GM23338 (cell line): ENCODE results near the gene TMEM132D. TPM values are rescaled to one million over a fixed set of nuclear protein-coding genes. Genes with fewer than 3 reads are reported as not detected.

Experiments
- ATAC-seq: fragments of 200-7000 bp; cut with Tn5 transposase; 3 replicates; pipeline ENCODE4 v1.9.1; 2020
- DNase-seq: peaks from one replicate; pipeline ENCODE4 v3.0.0-alpha.2; 2015; ENCODE audit warnings: low spot score
- H2AFZ ChIP-seq: fragments of 200-600 bp; sonication (generic); 2 replicates; pipeline ENCODE4 v1.8.0; 2016; ENCODE audit warnings: antibody characterized with exemption, mild to moderate bottlenecking, moderate library complexity
- H3F3A ChIP-seq: fragments of 200-600 bp; sonication (generic); replicated peaks from 2 replicates; pipeline ENCODE4 v1.8.0; 2017; ENCODE audit warnings: antibody characterized with exemption, mixed run types, low read depth
- H3K27ac ChIP-seq: fragments of 200-600 bp; sonication (generic); 2 replicates; pipeline ENCODE4 v1.6.1; 2016; ENCODE audit warnings: low read depth
- H3K27me3 ChIP-seq: fragments of 200-600 bp; sonication (generic); 2 replicates; pipeline ENCODE4 v1.8.0; 2016; ENCODE audit warnings: mild to moderate bottlenecking, mixed run types, moderate library complexity; ENCODE audit not compliant: insufficient read depth
- H3K36me3 ChIP-seq: fragments of 200-600 bp; sonication (generic); 2 replicates; pipeline ENCODE4 v1.8.0; 2016; ENCODE audit warnings: mild to moderate bottlenecking; ENCODE audit not compliant: insufficient read depth
- H3K4me1 ChIP-seq: fragments of 200-600 bp; sonication (generic); 2 replicates; pipeline ENCODE4 v1.8.0; 2016; ENCODE audit warnings: mild to moderate bottlenecking, moderate library complexity; ENCODE audit not compliant: insufficient read depth
- H3K4me2 ChIP-seq: fragments of 200-600 bp; sonication (generic); 2 replicates; pipeline ENCODE4 v1.7.1; 2017; ENCODE audit warnings: mixed run types
- H3K4me3 ChIP-seq: fragments of 200-600 bp; sonication (generic); 2 replicates; pipeline ENCODE4 v1.6.1; 2016; ENCODE audit warnings: mixed run types
- H3K79me2 ChIP-seq: fragments of 200-600 bp; sonication (generic); replicated peaks from 2 replicates; pipeline ENCODE4 v1.8.0; 2017; ENCODE audit warnings: mild to moderate bottlenecking; ENCODE audit not compliant: insufficient read depth
- H3K9me2 ChIP-seq: fragments of 200-600 bp; sonication (generic); 2 replicates; pipeline ENCODE4 v1.8.0; 2017; ENCODE audit not compliant: insufficient read depth
- H4K20me1 ChIP-seq: fragments of 200-600 bp; sonication (generic); replicated peaks from 2 replicates; pipeline ENCODE4 v1.8.0; 2017; ENCODE audit warnings: mild to moderate bottlenecking; ENCODE audit not compliant: insufficient read depth
- H3K27ac Mint-ChIP-seq: 2 replicates; pipeline ENCODE4 v1.8.0; 2020; ENCODE audit warnings: inconsistent platforms, mild to moderate bottlenecking, moderate library complexity, mixed read lengths
- H3K27me3 Mint-ChIP-seq: 3 replicates; pipeline ENCODE4 v1.8.0; 2022; ENCODE audit warnings: low read depth, mild to moderate bottlenecking, moderate library complexity, mixed read lengths, inconsistent platforms; ENCODE audit not compliant: insufficient read depth, poor library complexity
- H3K36me3 Mint-ChIP-seq: 3 replicates; pipeline ENCODE4 v1.8.0; 2021; ENCODE audit warnings: low read depth, mild to moderate bottlenecking, inconsistent platforms, moderate library complexity, mixed read lengths
- H3K4me1 Mint-ChIP-seq: 3 replicates; pipeline ENCODE4 v1.8.0; 2020; ENCODE audit warnings: mild to moderate bottlenecking, inconsistent platforms, mixed read lengths
- H3K4me3 Mint-ChIP-seq: 3 replicates; pipeline ENCODE4 v1.8.0; 2021; ENCODE audit warnings: moderate library complexity, mild to moderate bottlenecking, inconsistent platforms, mixed read lengths
- H3K9me3 Mint-ChIP-seq: 3 replicates; pipeline ENCODE4 v1.8.0; 2020; ENCODE audit warnings: moderate library complexity, mild to moderate bottlenecking, inconsistent platforms, mixed read lengths
- CREB1 ChIP-seq: fragments of 250-450 bp; sonication (Bioruptor Pico); IDR thresholded peaks from 2 replicates; pipeline ENCODE4 v1.5.0; 2020; ENCODE audit warnings: low read depth, mild to moderate bottlenecking, moderate library complexity
- CTCF ChIP-seq, 2 experiments: fragments of 200-600 bp in 1 of 2; sonication (generic) in 1 of 2; conservative IDR thresholded peaks; 2 replicates each; pipeline versions ENCODE4 v1.5.1 to v1.6.1; 2016 to 2017; ENCODE audit warnings: antibody characterized with exemption in 2 of 2, low read depth in 2 of 2, mild to moderate bottlenecking in 2 of 2, moderate library complexity in 1 of 2
- ETS1 ChIP-seq: IDR thresholded peaks from 2 replicates; pipeline ENCODE4 v1.6.1; 2016; ENCODE audit warnings: antibody characterized with exemption
- EZH2 ChIP-seq: fragments of 200-600 bp; sonication (generic); IDR thresholded peaks from one replicate; pipeline ENCODE4 v1.8.0; 2017; ENCODE audit warnings: antibody characterized with exemption, mild to moderate bottlenecking, low read depth; ENCODE audit not compliant: unreplicated experiment
- EZH2phosphoT487 ChIP-seq: fragments of 200-600 bp; sonication (generic); IDR thresholded peaks from one replicate; pipeline ENCODE4 v1.8.1; 2018; ENCODE audit warnings: antibody characterized with exemption; ENCODE audit not compliant: unreplicated experiment
- JUNB ChIP-seq: IDR thresholded peaks from one replicate; pipeline ENCODE4 v1.6.1; 2016; ENCODE audit warnings: antibody characterized with exemption; ENCODE audit not compliant: unreplicated experiment
- NANOG ChIP-seq: IDR thresholded peaks from 2 replicates; pipeline ENCODE4 v1.6.1; 2016; ENCODE audit warnings: antibody characterized with exemption, borderline replicate concordance
- POLR2AphosphoS5 ChIP-seq: IDR thresholded peaks from 2 replicates; pipeline ENCODE4 v1.6.1; 2016; ENCODE audit warnings: antibody characterized with exemption, low read depth
- REST ChIP-seq: IDR thresholded peaks from one replicate; pipeline ENCODE4 v1.6.1; 2018; ENCODE audit warnings: antibody characterized with exemption; ENCODE audit not compliant: unreplicated experiment
- STAT1 ChIP-seq: IDR thresholded peaks from one replicate; pipeline ENCODE4 v1.6.1; 2016; ENCODE audit warnings: antibody characterized with exemption; ENCODE audit not compliant: unreplicated experiment
- ZNF114 ChIP-seq: fragments of 250-450 bp; sonication (Bioruptor Pico); IDR thresholded peaks from 2 replicates; pipeline ENCODE4 v1.5.0; 2020; ENCODE audit warnings: mild to moderate bottlenecking, moderate library complexity
- polyA plus RNA-seq: library from polyadenylated mRNA; unstranded; fragments of >200 nt; fragmentation: Nextera tagmentation; extraction: Ambion mirVana; gene quantifications from 2 replicates; pipeline ENCODE4 v1.2.1, GENCODE V29; 2016
- total RNA-seq: library from RNA; depleted of rRNA; stranded (reverse); fragments of >200 nt; shearing (Covaris generic); gene quantifications from 2 replicates; pipeline ENCODE4 v1.2.3, GENCODE V29; 2014

TMEM132D gene
- total and polyA plus RNA-seq, 2 experiments from 2014 or later = 0.44 to 5.3 TPM

GRCh38 chr12:129109174-129110001 is 794.4 kb downstream of the TMEM132D start (continued):
- no peak for TF ChIP-seq REST
- TF ChIP-seq EZH2 = no peak
- no peak for TF ChIP-seq EZH2phosphoT487
- TF ChIP-seq CREB1 (CRISPR knock-in tag) = no peak
- no peak for TF ChIP-seq NANOG
- no peak for TF ChIP-seq CTCF (conservative IDR thresholded peaks at IDR 0.05; ENCODE audit: low read depth in 2 of 2)
- TF ChIP-seq ETS1 = no peak
- no peak for TF ChIP-seq JUNB
- TF ChIP-seq STAT1 = no peak

GRCh38 chr12:129106772-129107171 is 797.1 kb downstream of the TMEM132D start:
- H3K9me2 ChIP-seq = no peaks in the 10 kb centered on the region; the same call in 1 of the 2 replicates
- DNase-seq (no peak), ATAC-seq (no peak)
- TF ChIP-seq ETS1 (no peak), CTCF (conservative IDR thresholded peaks at IDR 0.05; ENCODE audit: low read depth in 2 of 2) (no peak), CREB1 (CRISPR knock-in tag) (no peak), REST (no peak), ZNF114 (CRISPR knock-in tag) (no peak), POLR2AphosphoS5 (no peak), STAT1 (no peak)
- H3K4me1 ChIP-seq = no peaks in the 10 kb centered on the region
- no peak overlapping the region for H3K4me2 ChIP-seq
- H3K27me3 Mint-ChIP-seq = peaks cover 5% of the 10 kb centered on the region
- H3K27ac Mint-ChIP-seq = no peak overlapping the region
- no peaks in the 10 kb centered on the region for H3K36me3 ChIP-seq
- no peaks in the 10 kb centered on the region for H4K20me1 ChIP-seq
- H3K27me3 ChIP-seq = no peaks in the 10 kb centered on the region
- H3F3A ChIP-seq = no peaks in the 10 kb centered on the region
- peaks cover 77% of the 10 kb centered on the region for H3K9me3 Mint-ChIP-seq
- H3K27ac ChIP-seq = no peak overlapping the region
- H3K36me3 Mint-ChIP-seq = peaks cover 37% of the 10 kb centered on the region
- H3K79me2 ChIP-seq = no peaks in the 10 kb centered on the region
- no peaks in the 10 kb centered on the region for H3K4me1 Mint-ChIP-seq
- H3K4me3 ChIP-seq = no peak overlapping the region
- no peak overlapping the region for H3K4me3 Mint-ChIP-seq
- no peak overlapping the region for H2AFZ ChIP-seq
